ENCODE data around the gene CLDND1.

Gene CLDND1

DNA sequence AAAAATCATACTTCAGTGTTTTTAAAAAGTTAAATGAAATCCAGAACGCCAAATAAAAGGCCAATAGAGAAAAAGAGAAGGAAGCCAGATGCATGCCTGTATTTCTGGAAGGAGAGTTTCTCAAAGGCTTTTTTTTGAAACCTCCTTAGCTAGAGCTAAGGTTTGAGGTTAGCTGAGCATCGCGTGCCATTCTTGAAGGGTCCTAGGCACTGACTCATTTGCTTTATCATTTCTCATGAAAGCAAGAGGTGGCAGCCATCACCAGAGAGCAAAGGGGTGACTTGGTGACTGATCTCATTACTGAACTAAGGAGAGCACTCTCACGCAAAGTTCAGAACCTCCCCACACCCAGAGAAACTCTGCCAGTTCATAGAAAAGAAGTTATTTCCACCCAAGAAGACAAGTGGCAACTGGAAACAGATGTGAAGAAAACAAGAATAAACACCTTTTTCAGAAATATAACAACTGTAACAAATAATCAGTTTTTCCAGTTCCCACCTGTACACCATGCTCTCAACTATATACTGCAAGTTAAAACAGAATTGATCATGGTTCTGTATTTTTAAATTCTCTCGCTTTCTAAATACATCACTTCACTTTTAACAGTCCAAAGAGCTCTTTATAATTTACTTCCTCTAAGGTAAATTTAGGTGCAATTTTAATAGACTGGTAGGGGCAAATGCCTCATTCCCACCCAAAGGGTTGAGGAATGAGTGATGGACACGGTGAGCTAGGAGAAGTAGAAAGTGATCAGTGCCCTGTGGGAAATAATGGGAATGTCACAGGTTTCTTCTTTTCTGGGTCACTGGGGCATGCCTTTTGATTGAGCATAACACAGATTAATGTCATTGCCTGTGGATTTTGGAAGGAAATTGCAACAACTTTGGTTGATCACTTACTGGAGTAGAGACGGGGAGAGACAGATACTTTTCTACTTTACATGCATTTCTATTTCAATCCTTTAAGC, 33.7 kb upstream of the CLDND1 start:
- TF ChIP-seq GATA2 (IDR thresholded peaks at IDR 0.05; ENCODE audit: low read depth, low read length) (no peak), GATA3 (IDR thresholded peaks at IDR 0.05; ENCODE audit: low read depth, low read length) (no peak)

GRCh38 chr3:98555025-98555379, 32.3 kb upstream of the CLDND1 start:
- TF ChIP-seq GATA3 (IDR thresholded peaks at IDR 0.05; ENCODE audit: low read depth, low read length) (no peak), GATA2 (IDR thresholded peaks at IDR 0.05; ENCODE audit: low read depth, low read length) (no peak)

DNA sequence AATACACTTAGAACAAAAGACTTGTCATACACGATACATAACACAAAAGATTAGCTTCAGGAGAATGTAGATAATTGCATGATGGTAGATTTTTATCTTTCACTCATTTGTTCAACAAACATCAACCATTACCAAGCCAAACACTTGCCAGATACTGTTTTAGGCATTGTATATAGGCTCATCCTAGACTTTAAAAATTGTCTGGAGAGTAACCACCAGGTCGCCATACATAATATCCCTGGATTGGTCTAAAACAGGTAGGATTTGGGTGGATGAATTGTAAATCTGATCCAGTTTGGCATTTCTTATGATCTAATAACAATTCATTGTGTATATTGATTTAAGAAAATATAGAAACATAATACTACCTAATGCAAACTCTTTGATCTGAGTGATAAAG, 31.9 kb upstream of the CLDND1 start:
- TF ChIP-seq GATA3 (IDR thresholded peaks at IDR 0.05; ENCODE audit: low read depth, low read length) = no peak
- TF ChIP-seq GATA2 (IDR thresholded peaks at IDR 0.05; ENCODE audit: low read depth, low read length) = no peak

DNA sequence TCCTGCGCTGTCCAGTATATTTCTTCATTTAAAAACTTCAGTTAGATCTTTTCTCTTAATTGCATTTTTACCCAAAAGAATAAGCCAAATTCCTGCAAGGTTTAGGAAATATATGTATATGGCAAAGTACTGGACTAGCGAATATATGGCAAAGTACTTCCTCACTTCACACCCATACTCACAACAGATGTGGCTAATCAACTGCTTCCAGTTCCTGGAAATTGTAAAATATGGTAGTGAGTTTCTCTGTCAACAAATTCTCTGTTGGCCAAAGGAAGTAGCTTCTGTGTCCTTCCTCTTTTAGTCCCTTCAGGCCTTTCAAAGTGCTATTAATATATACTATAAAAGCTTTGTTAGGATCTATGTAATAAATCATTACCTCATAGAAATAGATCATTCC, 31.1 kb upstream of the CLDND1 start:
- TF ChIP-seq GATA3 (IDR thresholded peaks at IDR 0.05; ENCODE audit: low read depth, low read length) = no peak
- no peak for TF ChIP-seq GATA2 (IDR thresholded peaks at IDR 0.05; ENCODE audit: low read depth, low read length)

GRCh38 chr3:98553021-98553563, 30.4 kb upstream of the CLDND1 start:
- TF ChIP-seq GATA3 (IDR thresholded peaks at IDR 0.05; ENCODE audit: low read depth, low read length) (no peak), GATA2 (IDR thresholded peaks at IDR 0.05; ENCODE audit: low read depth, low read length) (no peak)

DNA sequence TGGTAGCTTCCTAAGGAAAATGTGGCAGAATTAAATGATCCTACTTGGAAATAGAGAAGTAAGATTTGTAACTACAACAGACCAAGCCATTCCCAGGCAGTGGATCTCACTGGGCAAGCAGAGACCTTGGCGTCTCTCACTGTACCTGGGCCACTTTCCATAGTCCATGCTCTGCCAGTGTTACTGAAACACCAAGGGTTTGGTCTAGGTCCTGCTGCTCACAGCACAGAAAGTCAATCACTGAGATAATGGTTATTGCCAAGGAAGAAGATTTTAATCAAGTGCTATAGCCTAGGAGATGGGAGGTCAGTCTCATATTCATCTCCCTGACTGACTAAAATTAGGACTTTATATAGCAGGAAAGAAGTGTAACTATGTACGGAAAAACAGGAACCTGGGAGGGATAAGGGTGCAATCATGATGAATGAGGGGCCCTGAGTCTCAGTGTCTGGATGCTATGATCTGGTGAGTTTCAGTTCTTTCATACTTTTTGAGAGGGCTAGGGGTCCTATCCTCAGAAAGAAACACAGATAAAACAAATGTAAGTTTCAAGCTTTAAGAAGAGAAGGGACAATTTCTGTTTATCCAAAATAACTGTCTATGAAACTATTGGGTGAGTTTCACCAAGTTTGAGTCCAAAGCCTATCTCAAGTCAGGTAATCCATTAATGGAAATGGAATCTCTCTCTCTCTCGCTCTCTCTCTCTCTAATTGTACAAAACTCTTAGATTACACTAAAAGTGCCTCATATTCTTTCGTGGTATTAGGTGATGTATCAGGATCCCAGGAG, 29.7 kb upstream of the CLDND1 start:
- TF ChIP-seq GATA2 (IDR thresholded peaks at IDR 0.05; ENCODE audit: low read depth, low read length) = no peak
- TF ChIP-seq GATA3 (IDR thresholded peaks at IDR 0.05; ENCODE audit: low read depth, low read length) = no peak

DNA sequence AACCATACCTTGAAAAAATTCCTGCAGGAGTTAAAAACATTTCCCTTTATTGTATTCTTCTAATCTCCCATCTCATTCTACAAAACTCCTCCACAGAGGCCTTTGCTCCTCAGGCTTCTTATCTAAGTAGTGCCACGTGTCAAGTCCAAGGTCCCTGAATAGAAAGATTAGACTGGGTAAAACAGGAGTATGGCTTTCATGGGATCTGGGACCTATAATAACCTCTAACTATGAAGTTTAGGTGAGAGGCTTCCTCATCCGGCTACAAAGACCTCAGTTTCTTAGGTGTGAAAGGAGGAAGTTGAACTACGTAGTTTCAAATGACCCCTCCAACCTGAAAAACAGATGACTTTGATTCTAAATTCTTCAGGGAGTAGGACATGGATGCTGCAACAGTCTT, 29.1 kb upstream of the CLDND1 start:
- no peak for TF ChIP-seq GATA3 (IDR thresholded peaks at IDR 0.05; ENCODE audit: low read depth, low read length)
- no peak for TF ChIP-seq GATA2 (IDR thresholded peaks at IDR 0.05; ENCODE audit: low read depth, low read length)

DNA sequence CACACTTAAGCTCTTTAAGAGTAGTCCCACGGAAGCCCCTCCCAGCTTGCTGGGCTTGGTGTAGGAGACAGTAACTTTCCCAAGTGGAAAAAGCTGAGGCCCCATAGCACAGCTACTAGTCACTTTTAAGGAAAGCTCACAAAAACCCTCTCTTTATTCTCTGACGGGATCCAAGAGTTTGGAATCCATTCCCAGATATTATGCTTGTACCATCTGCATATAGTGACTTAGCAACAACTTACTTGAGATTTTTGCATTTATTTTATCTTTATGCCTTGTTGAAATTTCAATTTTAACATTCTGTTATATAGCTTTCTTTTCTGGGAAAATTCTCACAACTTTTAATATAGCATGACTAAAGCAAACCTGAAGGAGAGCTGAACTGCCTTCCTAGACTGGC, 28.5 kb upstream of the CLDND1 start:
- TF ChIP-seq GATA3 (IDR thresholded peaks at IDR 0.05; ENCODE audit: low read depth, low read length) (no peak), GATA2 (IDR thresholded peaks at IDR 0.05; ENCODE audit: low read depth, low read length) (no peak)

- TF ChIP-seq GATA2 (IDR thresholded peaks at IDR 0.05; ENCODE audit: low read depth, low read length) = no peak
- no peak for TF ChIP-seq GATA3 (IDR thresholded peaks at IDR 0.05; ENCODE audit: low read depth, low read length)
Observed at GRCh38 chr3:98550833-98551232, 28.1 kb upstream of the CLDND1 start.

DNA sequence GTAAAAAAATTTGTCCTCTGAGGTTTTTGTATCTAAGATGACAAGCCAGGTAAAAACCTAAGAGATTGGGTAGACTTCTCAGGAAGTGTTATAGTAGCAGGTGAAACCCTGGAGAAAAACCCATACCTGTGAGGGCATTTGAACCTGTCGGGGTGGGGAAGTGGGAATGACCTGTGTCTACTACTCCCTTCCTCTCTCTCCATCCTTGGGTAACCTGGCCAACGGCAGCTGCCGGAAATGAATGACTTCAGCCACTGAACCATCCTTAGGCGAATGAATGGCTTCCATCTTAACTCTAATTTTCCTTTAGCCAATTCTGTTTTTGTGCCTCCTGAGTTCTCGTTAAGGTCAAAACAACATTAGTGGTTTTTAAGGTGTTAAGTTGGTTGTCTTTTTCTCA, 25.8 kb upstream of the CLDND1 start:
- TF ChIP-seq GATA2 (IDR thresholded peaks at IDR 0.05; ENCODE audit: low read depth, low read length) (no peak), GATA3 (IDR thresholded peaks at IDR 0.05; ENCODE audit: low read depth, low read length) (no peak)

DNA sequence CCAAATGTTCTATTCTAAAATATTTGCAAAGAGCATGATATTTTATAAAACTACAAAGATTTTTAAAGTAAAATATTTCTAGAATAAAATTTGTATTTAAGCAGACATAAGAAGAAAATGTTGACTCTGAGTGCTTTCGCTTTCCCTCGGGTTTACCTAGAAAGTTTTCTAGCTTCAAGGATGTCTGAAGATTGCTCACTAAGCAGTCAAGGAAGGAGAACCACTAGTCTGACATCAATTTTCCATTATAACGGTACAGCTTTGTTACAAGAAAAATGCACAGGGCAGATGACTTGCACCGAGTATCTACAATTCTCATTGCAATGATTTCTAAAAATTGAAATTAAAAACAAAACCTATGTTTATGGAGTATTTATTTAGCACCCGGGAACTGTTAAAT, 23.2 kb upstream of the CLDND1 start:
- TF ChIP-seq GATA2 (IDR thresholded peaks at IDR 0.05; ENCODE audit: low read depth, low read length) (no peak), GATA3 (IDR thresholded peaks at IDR 0.05; ENCODE audit: low read depth, low read length) (no peak)

GRCh38 chr3:98542623-98543022, 19.9 kb upstream of the CLDND1 start:
- TF ChIP-seq GATA2 (IDR thresholded peaks at IDR 0.05; ENCODE audit: low read depth, low read length) (no peak), GATA3 (IDR thresholded peaks at IDR 0.05; ENCODE audit: low read depth, low read length) (no peak)

DNA sequence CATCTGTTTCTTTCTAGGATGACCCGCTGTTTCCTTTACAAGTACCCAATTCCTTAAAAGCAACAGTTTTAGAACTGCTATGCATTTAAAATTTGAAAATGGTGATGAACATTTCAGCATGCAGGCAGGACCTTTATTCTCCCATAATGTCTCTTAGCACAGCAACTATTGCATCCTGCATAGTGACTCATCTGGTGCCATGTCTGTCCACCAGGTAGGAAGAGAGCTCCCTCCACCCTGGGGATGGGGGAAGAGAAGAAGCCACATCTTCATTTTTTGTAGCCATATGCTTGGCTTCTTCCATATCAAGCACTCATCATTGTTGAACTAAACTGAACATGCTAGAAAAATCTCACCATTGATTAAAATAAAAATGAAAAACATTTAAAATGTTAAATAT, 19.0 kb upstream of the CLDND1 start:
- TF ChIP-seq GATA3 (IDR thresholded peaks at IDR 0.05; ENCODE audit: low read depth, low read length) (no peak), GATA2 (IDR thresholded peaks at IDR 0.05; ENCODE audit: low read depth, low read length) (no peak)

DNA sequence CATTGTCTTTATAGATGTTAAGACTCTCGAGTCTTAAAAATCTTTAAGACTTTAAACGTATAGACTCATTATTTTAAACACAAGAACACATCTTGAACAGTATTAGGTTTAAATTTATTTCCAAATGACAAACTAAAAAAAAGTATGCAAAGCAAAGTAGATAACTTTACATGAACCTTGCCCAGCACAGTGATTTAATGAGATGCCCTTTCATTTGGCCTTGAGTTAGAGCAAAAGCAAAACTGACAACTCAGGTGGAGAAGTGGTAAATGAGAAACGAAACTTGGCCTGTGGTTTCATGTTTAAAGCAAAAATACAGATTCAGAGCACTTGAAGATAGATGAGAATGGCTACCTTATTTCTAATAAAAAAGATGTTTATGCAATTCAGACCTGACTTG, 17.6 kb upstream of the CLDND1 start:
- TF ChIP-seq GATA3 (IDR thresholded peaks at IDR 0.05; ENCODE audit: low read depth, low read length) (no peak), GATA2 (IDR thresholded peaks at IDR 0.05; ENCODE audit: low read depth, low read length) (no peak)
